NCI-H2196 treated with DMSO at 0.1 percent for 48 hours (cell line): ENCODE data around the gene NGRN.
A peak's percentile ranks its signal among the peaks of the same experiment; 100 is the strongest.
"Not testable (repeated sequence)": the region's sequence is repeated elsewhere in the genome, so short reads cannot be mapped to it uniquely, and the experiment has no call there.

Source experiments
- DNase-seq: peaks from one replicate; lab custom pipeline; 2025; ENCODE audit not compliant: unreplicated experiment; lab: John Stamatoyannopoulos, UW

NGRN gene

GRCh38 chr15:90233387-90234095 is 31.9 kb upstream of the NGRN start, which contains the start of gene CIB1:
Gene CIB1, minus strand, starts transcription at chr15:90233941. Its CDS starts 56 bp downstream, at chr15:90233885.
- peak; percentile 82 for DNase-seq

GRCh38 chr15:90234096-90234988 is 31.1 kb upstream of the NGRN start, which contains the start of gene GDPGP1:
Gene GDPGP1, plus strand, starts transcription at chr15:90234209. Its CDS starts 6,700 bp downstream, at chr15:90240909.
- DNase-seq, result no peak

GRCh38 chr15:90239371-90239770 is 26.1 kb upstream of the NGRN start:
- no peak for DNase-seq

- DNase-seq, result no peak
These were observed 24.6 kb upstream of the NGRN start for GRCh38 chr15:90240856-90241255.

- no peak for DNase-seq
These were observed 23.9 kb upstream of the NGRN start for GRCh38 chr15:90241343-90242192.

- DNase-seq, result no peak
These were observed 21.4 kb upstream of the NGRN start for GRCh38 chr15:90243943-90244639.

- DNase-seq, result no peak
These were observed 16.7 kb upstream of the NGRN start for GRCh38 chr15:90248789-90249202.

- DNase-seq, result peak; percentile 75
These were observed 16.1 kb upstream of the NGRN start, which contains the start of gene TTLL13 for GRCh38 chr15:90249203-90249863. Gene TTLL13, plus strand, starts transcription at chr15:90249556. Its CDS starts 1,075 bp downstream, at chr15:90250631.

GRCh38 chr15:90257776-90258175 is 7.7 kb upstream of the NGRN start:
- DNase-seq, result no peak

GRCh38 chr15:90259524-90259923 is 5.9 kb upstream of the NGRN start:
- no peak for DNase-seq

GRCh38 chr15:90260731-90261130 is 4.7 kb upstream of the NGRN start:
- DNase-seq, result not testable (repeated sequence)

- no peak for DNase-seq
These were observed 3.7 kb upstream of the NGRN start for GRCh38 chr15:90261811-90262210.

GRCh38 chr15:90262426-90262825 is 3.0 kb upstream of the NGRN start:
- no peak for DNase-seq

GRCh38 chr15:90264671-90265070 is 801 bp upstream of the NGRN start:
- DNase-seq, result no peak

- no peak for DNase-seq
These were observed 574 bp downstream of the NGRN start for GRCh38 chr15:90266061-90266431.

- no peak for DNase-seq
These were observed 1.0 kb downstream of the NGRN start for GRCh38 chr15:90266485-90266884.

GRCh38 chr15:90268415-90268814 is 2.9 kb downstream of the NGRN start:
- DNase-seq, result no peak

GRCh38 chr15:90270502-90271150 is 5.2 kb downstream of the NGRN start:
- DNase-seq, result no peak

- DNase-seq, result no peak
These were observed 6.1 kb downstream of the NGRN start for GRCh38 chr15:90271459-90272166.
